Measurements from ENCODE around the gene LPIN1. TPM values are rescaled to one million over a fixed set of nuclear protein-coding genes. Genes with fewer than 3 reads are reported as not detected.

The LPIN1 gene
- total RNA-seq, 1 donor from 2014 or later: 23.4 TPM

GRCh38 chr2:11748861-11749645, 2.6 kb downstream of the LPIN1 start:
- peak overlapping the region; percentile 89 for H3K4me2 ChIP-seq (ENCODE audit: low read length)

GRCh38 chr2:11749646-11750349, 3.4 kb downstream of the LPIN1 start:
- Histone ChIP-seq H3K9me3 (ENCODE audit: insufficient read depth, low read depth, low read length) (no peaks in the 10 kb centered on the region), H2AFZ (ENCODE audit: low read depth, low read length) (no peak overlapping the region), H3K27ac (ENCODE audit: low read depth, low read length) (no peak overlapping the region), H3K27me3 (ENCODE audit: insufficient read depth, low read length) (no peaks in the 10 kb centered on the region), H3K4me1 (ENCODE audit: insufficient read depth, low read length) (peaks cover 47% of the 10 kb centered on the region), H3K4me2 (ENCODE audit: low read length) (peak overlapping the region; percentile 20), H3K9ac (ENCODE audit: low read length) (no peak overlapping the region), H3K79me2 (ENCODE audit: insufficient read depth, low read length) (peaks cover 73% of the 10 kb centered on the region), H4K20me1 (ENCODE audit: insufficient read depth, low read length) (peaks cover 73% of the 10 kb centered on the region), H3K36me3 (ENCODE audit: insufficient read depth, low read length) (no peaks in the 10 kb centered on the region), H3K4me3 (ENCODE audit: insufficient read depth, low read depth, low read length) (no peak overlapping the region)
- TF ChIP-seq CTCF (IDR thresholded peaks at IDR 0.05; ENCODE audit: insufficient read depth, low read depth, low read length) (no peak), EZH2 (IDR thresholded peaks at IDR 0.05; ENCODE audit: insufficient read depth, low read length) (no peak)
- Mint-ChIP-seq H3K9me3 (ENCODE audit: unreplicated experiment) (peaks cover 4% of the 10 kb centered on the region), H3K27ac (ENCODE audit: unreplicated experiment) (no peak overlapping the region), H3K36me3 (ENCODE audit: low read depth, unreplicated experiment) (no peaks in the 10 kb centered on the region), H3K4me1 (ENCODE audit: low read depth, unreplicated experiment) (peaks cover 48% of the 10 kb centered on the region), H3K27me3 (ENCODE audit: low read depth, unreplicated experiment) (no peaks in the 10 kb centered on the region), H3K4me3 (ENCODE audit: unreplicated experiment) (no peak overlapping the region)
- FAIRE-seq: no peak
- DNase-seq (ENCODE audit: low read depth): no peak

More at GRCh38 chr2:11748861-11749645, 2.6 kb downstream of the LPIN1 start:
- Histone ChIP-seq H3K27me3 (ENCODE audit: insufficient read depth, low read length) (no peaks in the 10 kb centered on the region), H3K4me3 (ENCODE audit: insufficient read depth, low read depth, low read length) (no peak overlapping the region), H3K36me3 (ENCODE audit: insufficient read depth, low read length) (no peaks in the 10 kb centered on the region), H3K4me1 (ENCODE audit: insufficient read depth, low read length) (peaks cover 46% of the 10 kb centered on the region), H3K27ac (ENCODE audit: low read depth, low read length) (no peak overlapping the region), H2AFZ (ENCODE audit: low read depth, low read length) (no peak overlapping the region), H3K9me3 (ENCODE audit: insufficient read depth, low read depth, low read length) (no peaks in the 10 kb centered on the region), H3K79me2 (ENCODE audit: insufficient read depth, low read length) (peaks cover 67% of the 10 kb centered on the region), H3K9ac (ENCODE audit: low read length) (no peak overlapping the region), H4K20me1 (ENCODE audit: insufficient read depth, low read length) (peaks cover 66% of the 10 kb centered on the region)
- Mint-ChIP-seq H3K4me3 (ENCODE audit: unreplicated experiment) (no peak overlapping the region), H3K4me1 (ENCODE audit: low read depth, unreplicated experiment) (peaks cover 47% of the 10 kb centered on the region), H3K27me3 (ENCODE audit: low read depth, unreplicated experiment) (no peaks in the 10 kb centered on the region), H3K9me3 (ENCODE audit: unreplicated experiment) (peaks cover 4% of the 10 kb centered on the region), H3K36me3 (ENCODE audit: low read depth, unreplicated experiment) (no peaks in the 10 kb centered on the region), H3K27ac (ENCODE audit: unreplicated experiment) (no peak overlapping the region)
- FAIRE-seq: no peak
- no peak for TF ChIP-seq CTCF (IDR thresholded peaks at IDR 0.05; ENCODE audit: insufficient read depth, low read depth, low read length)
- TF ChIP-seq EZH2 (IDR thresholded peaks at IDR 0.05; ENCODE audit: insufficient read depth, low read length): no peak
- no peak for DNase-seq (ENCODE audit: low read depth)
